HG02623 (cell line): ENCODE measurements around the gene GRM8.

Experiments
- ATAC-seq: cut with Tn5 transposase; IDR thresholded peaks from one replicate; pipeline ENCODE4 v1.9.1; 2021; ENCODE audit warnings: moderate library complexity; ENCODE audit not compliant: unreplicated experiment

Gene GRM8

DNA sequence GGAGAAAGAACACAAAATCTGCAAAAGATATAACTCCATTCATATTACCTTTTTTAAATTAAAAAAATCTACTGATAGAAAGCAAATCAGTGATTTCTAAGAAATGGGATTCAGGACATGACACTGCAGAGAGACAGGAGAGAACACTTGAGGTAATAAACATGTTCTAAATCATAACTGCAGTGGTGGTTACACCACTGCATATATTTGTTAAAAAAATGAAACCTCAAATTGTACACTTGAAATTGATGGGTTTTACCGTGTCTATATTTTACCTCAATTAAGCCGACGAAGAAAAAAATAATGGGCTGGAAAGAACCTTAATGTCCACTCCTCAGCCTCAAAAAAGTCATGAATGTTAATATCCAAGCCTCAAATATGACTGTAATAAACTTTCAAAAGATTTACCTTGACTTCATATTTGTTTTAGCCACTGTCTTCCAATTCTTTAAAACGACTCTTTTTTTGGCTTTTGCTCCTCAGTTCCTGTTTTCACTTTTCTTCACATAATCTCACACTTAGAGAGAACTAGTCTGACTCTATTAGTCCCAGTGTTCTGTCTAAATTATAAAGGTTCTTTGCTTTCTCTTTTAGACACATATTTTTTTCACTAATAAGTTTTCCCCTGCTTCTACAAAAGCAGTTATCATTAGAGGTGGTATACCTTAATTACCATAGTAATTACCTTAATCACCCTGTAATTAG lies 502.4 kb downstream of the GRM8 start:
- no peak for ATAC-seq

GRCh38 chr7:126728967-126729366 lies 523.8 kb downstream of the GRM8 start:
- no peak for ATAC-seq

- ATAC-seq, result no peak
Observed at GRCh38 chr7:126727930-126728391, 524.8 kb downstream of the GRM8 start.

- ATAC-seq, result no peak
Observed at GRCh38 chr7:126723966-126724544, 528.7 kb downstream of the GRM8 start.

GRCh38 chr7:126720232-126720631 lies 532.5 kb downstream of the GRM8 start:
- ATAC-seq, result peak; percentile 93

DNA sequence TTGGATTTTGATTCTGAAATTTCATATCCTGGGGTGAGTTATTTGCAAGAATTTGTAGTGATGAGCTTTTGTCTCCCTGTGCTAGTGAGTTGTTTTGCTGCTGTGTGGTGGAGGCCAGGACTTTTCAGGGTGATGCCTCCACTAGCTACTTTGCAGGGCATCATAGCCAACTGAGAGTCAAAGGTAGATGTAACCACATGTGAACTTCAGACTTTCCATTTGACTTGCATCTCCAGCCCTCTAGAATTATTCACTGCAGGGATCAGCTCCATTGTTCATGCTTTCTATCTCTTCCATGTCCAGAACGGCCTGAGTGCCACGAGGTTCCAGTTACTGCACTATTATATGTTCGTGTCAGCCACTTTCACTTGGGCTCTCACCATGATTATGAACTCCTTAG lies 534.3 kb downstream of the GRM8 start:
- no peak for ATAC-seq

DNA sequence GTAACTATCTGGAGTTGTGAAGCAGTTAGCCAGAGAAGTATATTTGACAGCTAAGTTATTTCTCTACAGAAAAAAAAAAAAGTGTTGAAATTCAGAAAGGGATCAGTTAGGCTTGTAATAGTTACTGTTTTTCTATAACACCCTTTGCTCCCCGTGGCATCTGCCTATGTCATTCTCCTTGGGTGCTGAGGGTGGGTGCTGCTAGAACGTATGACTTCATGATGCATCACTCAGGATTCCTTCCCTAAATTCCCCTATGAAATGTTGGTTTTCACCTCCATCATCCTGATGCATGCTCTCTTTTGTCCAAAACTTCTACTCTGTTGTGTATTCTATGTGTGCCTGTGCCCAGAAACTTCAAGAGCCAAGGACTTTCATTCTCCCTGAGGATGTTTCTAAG lies 536.4 kb downstream of the GRM8 start:
- no peak for ATAC-seq

DNA sequence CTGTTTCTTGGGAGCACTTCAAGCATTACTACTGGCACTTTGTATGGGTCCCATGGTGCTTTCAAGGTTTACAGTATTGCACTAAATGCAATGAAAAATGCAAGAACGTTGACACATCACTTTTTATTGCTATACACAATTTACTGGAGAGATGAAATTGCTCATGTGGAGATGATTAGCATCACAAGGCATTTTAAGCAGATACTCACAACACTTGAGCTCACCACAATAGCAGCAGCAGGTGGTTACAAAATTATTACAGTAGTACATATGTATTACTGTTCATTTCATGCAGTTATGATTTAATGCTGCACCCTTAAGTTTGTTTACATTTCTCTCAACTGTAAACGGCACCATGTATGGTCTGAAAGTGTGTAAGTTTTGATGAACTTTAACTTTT lies 537.7 kb downstream of the GRM8 start:
- no peak for ATAC-seq

DNA sequence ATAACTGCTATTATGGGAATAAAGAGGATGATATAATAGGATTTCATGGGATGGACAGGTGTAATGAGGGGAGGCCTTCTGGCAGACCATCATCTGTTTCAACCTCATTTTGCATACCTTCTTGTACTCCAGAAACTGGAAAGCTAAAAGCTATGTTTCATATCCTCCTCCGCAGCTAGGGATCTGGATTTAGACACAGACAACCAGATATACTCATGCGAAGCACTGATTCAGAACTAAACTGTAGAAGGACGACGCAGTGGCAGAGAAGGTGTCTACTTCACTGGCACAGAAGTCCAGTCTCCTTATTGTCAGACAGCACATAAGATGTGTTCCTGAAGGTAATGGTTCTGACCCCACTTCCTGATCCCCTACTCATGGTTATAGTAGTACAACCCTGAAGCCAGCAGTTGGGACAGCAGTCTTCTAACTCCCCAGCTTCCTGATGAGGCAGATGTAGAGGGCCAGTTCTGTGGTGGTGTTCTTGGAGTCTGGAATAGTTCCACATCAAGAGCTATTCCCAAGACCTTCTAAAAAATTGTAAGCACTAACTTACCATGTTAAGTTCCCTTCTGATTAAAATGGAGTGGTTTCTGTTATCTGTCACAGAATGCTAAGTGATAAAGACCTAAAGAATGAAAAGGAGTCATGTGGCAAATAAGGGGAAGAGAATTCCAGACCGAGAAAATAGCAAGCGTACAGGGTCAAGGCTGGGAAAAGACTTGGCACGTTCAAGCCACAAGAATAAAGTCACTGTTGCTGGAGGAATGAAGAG lies 550.3 kb downstream of the GRM8 start:
- peak; percentile 53 for ATAC-seq

- peak; percentile 84 for ATAC-seq
Observed at GRCh38 chr7:126700807-126701604, 551.7 kb downstream of the GRM8 start.

DNA sequence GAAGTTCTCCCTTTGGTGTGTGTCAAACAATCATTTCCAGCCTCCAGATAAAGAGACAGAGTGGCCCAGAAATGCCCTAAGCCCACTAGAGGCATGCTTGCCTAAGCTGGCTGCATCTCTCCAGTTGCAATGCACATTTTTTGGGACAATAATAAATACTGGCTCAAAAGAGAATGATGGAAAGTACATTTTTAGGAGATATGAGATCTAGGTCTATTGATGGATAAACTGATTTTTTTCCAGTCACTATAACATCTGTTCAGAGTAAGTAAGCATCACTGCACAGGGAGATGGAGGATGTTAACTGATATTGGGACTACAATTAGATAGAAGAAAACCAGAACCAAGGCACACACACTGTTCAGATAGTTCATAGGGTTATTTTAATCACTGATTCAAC lies 553.0 kb downstream of the GRM8 start:
- ATAC-seq, result no peak

GRCh38 chr7:126698909-126699308 lies 553.8 kb downstream of the GRM8 start:
- no peak for ATAC-seq

DNA sequence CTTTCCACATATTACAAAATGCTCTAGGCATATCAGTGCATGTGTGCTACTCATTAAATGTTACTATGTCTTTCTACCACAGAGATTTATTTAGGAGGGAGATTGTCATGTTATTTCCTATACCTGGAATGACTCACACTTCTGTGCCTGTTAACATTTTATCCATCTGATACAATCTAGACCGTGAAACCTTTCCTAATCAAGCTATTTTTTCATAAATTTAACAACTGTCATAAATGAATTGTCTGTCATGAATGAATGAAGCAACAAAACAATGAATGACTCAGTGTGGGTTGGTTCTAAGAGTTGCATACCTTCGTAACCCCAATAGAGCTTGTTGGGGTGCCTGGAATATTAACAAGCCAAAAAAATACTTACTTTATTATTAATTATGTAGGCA lies 554.3 kb downstream of the GRM8 start:
- no peak for ATAC-seq

DNA sequence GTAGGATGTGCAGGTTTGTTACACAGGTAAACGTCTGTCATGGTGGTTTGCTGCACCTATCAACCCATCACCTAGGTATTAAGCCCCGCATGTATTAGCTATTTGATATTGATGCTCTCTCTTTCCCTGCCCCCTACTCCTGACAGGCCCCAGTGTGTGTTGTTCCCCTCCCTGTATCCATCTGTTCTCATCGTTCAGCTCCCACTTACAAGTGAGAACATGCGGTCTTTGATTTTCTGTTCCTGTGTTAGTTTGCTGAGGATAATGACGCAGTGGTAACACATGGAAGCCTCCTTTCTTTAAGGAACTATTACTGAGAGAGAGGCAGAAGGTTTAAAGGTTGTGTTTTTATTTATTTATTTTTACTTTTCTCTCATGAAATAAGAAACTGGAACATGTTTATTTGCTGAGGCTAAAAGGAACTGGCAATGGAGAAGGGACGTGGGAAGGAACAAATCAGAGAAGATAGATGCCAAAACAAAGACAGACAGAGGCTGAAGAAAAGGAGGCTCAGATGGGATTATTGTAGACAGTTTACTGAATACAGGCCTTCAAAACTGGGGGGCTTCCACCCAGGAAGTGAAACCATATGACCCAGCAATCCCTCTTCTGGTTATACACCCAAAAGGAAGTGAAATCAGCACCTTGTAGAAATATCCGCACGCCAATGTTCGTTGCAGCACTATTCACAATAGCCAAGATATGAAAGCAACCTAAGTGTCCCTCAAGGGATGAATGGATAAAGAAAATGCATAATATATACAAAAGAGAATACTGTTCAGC lies 556.3 kb downstream of the GRM8 start:
- peak; percentile 24 for ATAC-seq

DNA sequence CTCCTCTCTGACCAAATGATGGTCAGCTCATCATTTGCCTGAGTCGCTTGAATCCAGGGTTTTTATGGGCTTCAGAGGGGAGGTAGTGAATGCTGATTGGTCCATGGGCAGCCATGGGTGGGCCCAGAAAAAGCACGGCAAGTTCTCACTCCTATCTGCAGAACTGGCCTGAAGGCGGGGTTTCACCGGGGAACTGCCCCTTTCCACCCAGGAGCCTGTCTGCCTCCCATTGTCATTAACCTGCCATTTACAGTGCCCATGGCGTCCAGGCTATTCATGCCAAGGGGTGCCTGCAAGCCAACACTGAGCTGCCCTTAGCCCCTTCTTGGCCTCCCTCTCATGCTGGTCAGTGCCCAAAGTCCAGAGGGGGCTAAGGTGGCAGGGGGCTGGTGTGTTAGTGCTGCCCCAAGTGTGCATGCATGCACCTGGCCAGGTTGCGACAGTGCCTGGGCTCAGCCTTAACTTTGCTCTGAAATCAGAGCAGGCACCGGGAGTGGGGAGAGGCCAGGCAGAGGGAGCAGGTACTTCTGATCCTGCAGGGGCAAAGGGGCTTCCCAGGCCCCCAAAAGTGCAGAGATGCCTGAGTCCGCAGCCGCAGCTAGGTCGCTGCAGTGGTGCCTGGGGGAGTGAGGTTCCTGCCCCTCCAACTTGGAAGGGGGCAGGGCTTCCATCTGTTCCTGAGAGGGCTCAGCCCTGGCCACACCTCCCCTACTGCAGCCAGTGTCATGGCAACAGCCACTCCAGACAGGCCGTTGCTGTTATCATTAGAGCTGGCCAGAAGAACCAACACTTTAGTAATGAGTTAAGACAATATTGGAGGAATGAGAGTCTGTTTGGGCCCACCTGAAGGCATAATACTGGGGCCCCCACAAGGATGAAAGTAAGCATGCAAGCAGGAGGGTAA lies 561.6 kb downstream of the GRM8 start:
- no peak for ATAC-seq

- no peak for ATAC-seq
Observed at GRCh38 chr7:126690104-126690503, 562.6 kb downstream of the GRM8 start.

- no peak for ATAC-seq
Observed at GRCh38 chr7:126689037-126689436, 563.7 kb downstream of the GRM8 start.

DNA sequence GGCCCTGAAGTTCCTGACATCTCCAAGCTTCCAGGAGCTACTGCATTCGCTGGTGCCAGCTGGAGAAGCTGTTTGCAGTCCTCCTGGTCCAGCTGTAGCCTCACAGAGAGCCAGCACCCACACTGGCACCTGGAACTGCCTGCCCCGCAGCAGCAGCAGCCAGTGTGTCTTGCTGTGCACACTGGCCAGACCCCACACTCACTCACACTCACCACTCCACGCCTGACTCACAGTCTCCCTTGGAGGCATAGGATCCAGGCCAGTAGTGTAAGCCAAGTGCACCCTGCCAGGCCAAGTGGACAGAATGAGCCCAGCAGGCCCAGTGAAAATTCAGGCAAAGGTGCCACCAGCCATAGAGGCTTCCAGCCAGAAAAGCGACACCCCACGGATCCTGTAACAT lies 566.3 kb downstream of the GRM8 start:
- no peak for ATAC-seq

- ATAC-seq, result no peak
Observed at GRCh38 chr7:126685596-126685995, 567.1 kb downstream of the GRM8 start.
